GM19099 (cell line): Measurements from ENCODE around the gene SOCS1.

Experiments
- POLR2A ChIP-seq: IDR thresholded peaks from 3 replicates; pipeline ENCODE4 v1.6.1; 2011; ENCODE audit warnings: low read depth; ENCODE audit not compliant: insufficient read length; ENCODE audit errors: extremely low read depth

The SOCS1 gene

DNA sequence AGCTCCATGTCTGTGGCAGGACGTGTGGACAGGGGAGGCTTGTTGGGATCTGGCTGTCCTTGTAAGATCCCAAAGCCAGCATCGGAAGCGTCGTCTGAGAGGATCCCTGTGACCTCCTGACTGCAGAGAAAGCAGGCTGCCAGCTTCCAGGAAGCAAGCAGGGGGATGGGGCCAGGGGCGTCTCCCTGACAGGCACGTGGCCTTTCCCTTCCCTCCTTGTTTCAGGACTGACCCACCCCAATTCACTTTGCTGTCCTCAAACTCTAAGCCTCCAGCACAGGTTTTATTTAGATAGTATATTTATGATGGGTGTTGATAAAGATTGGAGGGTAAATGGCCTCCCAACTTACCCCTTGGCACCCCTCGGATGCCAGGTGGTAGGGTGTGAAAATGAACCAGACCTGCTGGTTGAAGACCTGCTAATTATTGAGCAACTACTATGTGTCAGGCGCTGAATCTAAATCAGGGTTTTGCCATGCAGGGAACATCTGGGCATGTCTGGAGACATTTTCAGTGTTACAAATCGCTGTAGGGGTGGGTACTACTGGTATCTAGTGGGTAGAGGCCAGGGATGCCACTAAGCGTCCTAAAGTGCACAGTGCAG, 24.5 kb downstream of the SOCS1 start:
- TF ChIP-seq POLR2A, result no peak

DNA sequence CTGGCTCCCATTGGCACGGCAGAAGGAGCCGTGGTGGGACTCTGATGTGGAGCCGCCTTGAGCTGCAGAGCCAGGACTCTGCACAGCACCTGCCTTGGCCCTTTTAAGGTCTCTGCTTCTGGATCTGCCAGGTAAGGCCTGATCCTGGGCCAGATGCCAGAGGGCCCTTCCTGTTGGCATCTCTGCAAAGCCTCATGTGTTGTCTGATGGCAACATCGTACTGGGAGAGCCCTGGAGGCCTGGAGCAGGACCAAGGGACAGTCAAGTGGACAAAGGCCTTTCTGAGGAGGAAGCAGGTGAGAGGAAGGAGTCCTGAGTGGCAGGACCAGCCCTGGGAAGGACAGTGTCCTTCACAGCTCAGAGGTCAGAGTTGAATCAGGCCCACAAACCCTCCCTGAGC, 26.1 kb downstream of the SOCS1 start:
- TF ChIP-seq POLR2A, result no peak

DNA sequence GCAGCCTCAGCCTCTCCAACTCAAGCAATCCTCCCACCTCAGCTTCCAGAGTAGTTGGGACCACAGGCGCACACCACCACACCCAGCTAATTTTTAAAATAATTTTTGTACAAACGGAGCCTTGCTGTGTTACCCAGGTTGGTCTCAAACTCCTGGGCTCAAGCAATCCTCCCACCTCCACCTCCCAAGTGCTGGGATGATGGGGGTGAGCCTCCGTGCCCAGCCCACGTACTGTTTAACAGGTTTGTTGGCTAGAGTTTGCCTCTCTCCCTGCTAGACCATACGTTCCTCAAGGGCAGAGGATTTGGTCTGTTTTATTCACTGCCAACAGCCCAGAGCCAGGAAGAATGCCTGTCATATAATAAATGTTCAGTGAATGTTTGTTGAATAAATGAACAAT, 26.6 kb downstream of the SOCS1 start:
- TF ChIP-seq POLR2A, result no peak

DNA sequence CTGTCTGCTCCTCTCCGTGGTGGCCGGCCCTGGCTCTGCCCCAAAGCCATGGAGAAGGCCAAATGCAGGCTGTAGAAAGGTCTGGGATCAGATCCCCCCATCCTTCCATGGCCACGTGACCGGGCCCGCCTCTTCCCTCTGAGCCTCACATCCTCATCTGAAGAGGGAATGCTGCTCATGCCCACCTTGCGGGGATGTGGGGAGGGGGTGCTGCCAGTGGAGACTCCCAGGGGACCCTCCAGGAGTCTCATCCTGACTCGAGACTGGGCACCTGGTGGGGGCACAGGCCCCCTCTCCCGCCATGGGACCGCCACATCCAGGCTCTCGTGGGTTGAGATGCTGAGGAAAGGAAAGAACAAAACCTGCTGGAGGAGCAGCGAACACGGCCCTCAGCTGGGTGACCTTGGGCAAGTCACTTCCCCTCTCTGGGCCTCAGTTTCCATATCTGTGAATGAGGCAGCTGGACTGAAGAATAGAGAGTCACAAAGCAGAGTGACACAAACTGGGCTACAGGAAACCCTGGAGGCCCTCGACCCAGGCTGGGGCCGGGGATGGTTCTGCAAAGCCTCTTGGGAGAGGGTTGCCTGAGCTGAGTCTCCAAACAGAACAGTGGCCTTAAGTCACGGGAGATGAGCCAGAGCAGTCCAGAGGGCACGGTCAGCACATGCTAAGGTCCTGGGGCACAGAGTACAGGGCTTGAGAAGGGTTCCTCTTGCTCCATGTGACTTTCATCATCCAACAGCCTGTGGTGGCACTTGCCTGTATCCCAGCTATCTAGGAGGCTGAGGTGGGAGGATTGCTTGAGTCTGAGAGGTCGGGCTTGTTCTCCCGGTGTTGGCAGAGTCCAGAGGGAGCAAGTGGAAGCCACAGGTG, 30.1 kb downstream of the SOCS1 start:
- TF ChIP-seq POLR2A, result peak; percentile 50

DNA sequence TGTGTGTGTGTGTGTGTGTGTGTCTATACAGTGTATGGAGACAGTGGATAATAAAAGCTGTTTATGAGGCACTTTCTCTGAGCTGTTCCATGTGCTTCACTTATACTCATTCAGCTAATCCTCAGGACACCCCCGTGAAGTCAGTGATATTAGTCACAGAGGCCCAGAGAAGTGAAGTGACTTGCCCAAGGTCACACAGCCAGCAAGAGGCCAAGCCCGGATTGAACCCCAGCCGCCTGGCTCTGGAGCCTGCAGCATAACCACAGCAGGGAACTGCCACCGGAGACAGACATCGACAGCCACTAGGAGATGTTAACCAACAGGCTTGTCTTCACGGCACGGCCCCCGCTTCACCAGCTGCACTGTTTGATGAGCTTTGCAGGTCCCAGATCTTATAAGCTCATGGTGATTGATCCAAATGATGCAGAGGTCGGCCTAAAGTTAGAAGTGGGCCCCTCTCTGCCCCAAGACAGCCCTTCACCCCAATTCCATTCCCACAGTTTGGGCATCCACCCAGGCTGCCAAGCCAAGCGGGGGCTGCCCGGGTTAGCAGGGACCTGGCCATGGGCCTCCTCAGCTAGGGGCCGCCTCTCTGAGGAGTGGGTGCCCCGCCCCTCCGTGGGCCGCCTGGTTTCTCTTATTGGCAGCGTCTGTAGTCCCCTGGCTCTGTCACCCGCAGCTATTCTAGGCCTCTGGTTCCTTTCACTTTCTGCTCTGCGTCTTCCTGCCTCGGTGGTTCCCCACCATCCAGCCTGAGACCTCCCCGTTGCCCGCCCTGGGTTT, 30.9 kb downstream of the SOCS1 start:
- TF ChIP-seq POLR2A, result peak; percentile 53

DNA sequence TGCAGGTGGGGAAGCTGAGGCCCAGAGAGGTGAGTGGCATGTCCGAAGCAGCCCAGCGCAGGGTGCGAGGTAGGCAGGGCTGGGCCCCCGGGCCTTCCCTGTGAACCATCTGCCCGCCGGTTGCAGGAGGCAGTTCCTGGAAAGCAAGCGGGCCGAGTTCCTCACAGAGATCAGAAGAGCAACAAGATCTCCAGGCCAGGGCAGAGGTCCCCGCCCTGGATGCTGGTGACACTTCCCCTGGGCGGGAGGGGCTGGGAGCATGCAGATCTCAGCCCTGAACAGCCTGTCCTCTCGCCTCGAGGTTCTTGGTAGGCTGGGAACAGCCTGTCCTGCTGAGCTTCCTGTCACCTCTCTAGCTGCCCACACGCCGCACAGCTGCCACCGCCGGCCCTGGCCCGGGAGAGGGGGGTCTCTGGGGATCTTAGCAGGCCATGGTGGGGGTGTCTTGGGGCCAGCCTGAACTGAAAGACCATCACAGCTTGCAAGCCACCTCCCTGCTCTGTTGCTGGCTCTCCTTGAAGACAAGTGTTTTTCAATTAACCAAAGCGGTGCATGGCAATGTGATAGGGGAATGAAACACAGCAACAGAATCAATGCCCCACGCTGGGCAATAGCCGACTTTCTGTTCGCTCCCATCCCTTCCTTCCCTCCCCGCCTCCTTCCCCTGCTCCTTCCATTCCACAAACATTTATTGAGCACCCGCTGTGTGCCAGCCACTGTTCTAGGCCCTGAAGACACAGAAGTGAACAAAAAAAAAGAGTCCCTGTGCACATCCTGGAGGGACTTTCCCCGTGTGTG, 31.7 kb downstream of the SOCS1 start:
- peak; percentile 41 for TF ChIP-seq POLR2A

DNA sequence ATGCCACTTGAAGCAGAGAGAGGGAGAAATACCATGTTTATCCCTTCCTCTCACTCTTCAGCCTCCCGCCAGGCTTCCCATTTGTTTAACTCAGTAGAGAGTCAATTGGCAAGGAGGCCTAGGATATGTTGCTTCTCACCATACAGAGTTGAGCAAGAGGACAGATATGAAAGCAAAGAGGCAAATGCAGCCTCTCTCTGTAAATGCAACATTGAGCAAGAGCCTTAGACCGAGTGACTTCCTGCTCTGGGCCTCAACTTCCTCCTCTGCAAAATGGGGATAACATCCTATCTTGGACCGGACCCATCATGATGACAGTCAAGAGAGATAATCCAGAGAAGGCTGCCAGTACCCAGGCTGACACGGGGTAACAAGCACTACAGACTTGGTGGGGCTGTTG, 36.8 kb downstream of the SOCS1 start:
- no peak for TF ChIP-seq POLR2A

DNA sequence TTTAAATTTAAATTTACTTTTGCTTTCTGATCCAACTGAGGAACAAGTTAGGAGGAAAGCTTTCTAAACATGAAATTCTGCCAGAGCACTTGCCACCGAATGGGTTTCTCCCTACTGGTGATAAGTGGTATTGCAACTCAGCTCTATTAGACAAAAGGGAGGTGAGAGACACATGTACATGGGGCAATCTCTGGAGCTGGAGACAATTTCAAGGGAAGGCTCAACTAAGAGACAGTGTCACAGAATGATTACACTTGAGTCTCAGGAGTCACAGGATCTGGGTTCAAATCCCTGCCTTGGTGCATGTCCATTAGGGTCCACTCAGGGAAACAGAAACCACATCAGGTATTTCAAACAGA, 37.4 kb downstream of the SOCS1 start:
- TF ChIP-seq POLR2A, result no peak

DNA sequence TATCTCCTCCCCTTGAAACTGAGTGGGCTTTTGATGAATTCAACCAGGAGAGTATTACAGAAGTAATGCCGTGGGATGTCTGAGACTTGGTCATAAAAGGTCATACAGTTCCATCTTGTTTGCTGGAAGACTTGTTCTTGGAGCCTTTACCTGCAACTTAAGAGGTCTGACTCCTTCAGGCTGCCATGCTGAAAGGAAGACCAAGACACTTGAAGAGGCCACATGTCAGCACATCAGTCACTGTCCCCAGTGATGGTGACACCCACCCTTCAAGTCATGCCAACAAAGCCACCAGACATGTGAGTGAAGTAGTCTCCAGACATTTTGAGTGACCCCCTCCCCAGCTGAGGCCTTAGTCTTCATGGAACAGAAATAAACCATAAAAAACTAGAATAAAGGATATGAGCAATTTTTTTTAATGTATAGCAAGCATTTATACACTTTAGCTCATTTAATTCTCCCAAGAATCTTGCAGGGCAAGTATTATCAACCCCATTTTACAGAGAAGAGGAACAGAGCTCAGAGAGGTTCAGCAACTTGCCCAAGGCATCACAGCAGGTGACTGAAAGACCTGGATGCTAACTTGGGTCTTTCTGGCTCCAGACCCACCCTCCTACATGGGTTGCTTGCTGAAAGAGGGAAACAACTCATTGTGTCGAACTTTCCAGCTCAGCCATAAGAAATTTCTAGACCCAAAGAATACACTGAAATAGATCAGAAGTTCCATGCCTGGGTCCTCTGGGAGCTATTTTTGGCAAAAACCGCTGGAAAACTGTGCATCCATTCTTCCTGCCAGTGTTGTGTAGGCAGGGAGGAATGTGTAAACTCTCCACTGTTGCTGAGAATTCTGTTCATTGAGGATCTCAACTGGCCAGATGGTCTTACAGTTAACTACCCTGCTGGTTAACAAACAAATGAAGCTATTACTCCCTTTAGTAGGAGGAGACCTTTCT, 38.1 kb downstream of the SOCS1 start:
- TF ChIP-seq POLR2A, result no peak

DNA sequence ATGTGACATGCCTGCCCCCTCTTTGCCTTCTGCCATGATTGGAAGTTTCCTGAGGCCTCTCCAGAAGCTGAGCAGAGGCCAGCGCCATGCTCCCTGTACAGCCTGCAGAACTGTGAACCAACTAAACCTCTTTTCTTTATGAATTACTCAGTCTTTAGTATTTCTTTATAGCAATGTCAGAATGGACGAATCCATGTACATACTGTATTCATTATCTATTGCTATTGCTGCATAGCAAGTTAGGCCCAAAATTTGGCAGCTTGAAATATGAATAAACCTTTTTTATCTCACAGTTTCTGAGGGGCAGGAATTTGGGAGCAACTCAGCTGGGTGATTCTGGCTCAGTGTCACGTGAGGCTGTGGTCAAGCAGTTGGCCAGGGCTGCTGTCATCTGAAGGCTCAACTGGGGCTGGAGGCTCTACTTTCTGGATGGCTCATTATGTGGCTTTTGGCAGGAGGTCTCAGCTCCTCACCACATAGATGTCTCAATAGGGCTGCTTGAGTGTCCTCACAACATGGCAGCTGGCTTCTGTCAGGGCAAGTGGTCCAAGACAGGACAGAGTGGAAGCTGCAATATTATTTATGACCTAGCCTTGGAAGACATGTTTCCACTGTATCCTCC, 40.0 kb downstream of the SOCS1 start:
- no peak for TF ChIP-seq POLR2A

DNA sequence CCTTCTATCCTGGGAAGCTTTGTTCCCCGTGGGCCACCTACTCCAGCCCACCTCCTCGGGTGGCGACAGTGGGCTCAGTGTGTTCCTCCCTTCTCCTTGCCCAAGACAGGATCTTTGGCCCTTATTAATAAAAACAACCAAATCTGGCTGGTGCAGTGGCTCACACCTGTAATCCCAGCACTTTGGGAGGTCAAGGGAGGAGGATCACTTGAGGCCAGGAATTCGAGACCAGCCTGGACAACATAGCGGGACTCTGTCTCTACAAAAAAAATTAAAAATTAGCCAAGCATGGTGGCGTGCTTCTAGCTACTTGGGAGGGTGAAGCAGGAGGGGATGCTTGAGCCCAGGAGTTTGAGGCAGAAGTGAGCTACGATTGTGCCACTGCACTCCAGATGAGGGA, 42.2 kb downstream of the SOCS1 start:
- no peak for TF ChIP-seq POLR2A

DNA sequence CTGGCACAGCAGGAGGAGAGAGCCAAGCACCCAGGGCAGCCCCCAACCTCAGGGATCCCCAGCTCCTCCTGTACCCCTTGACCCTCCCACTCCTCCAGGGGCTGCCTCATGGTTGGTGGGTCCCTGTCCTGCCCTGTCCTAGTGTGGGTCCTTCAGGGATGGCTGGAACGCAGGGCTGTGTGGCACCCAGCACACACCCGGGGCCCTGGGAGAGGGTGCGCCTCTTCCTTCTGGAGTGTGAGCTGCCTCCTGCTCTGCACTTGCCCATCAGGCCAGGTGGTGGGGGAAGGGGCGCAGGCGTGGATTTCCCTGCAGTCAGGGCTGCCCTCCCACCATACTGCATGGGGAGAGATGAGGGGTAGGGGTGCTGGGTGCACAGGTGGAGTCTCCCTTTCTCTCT, 42.6 kb downstream of the SOCS1 start:
- no peak for TF ChIP-seq POLR2A

DNA sequence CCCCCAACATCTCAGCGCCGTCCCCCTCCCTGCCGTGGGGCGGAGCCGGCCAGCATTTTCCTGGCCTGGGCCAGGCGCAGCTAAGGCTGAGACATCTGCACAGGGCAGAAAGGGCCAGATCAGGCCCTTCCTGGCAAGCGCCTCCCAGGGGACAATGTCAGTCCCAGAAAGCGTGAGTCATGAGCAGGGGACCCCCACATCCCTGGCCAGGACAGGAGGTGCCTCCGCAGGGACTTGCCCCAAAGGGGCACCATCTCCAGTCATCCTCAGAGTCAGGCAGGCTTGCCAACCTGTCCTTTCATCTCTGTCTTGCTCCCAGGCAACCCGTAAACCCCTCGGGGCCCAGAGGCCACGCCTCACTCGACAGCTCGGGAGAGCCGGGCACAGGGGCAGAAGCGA, 43.2 kb downstream of the SOCS1 start:
- TF ChIP-seq POLR2A, result no peak
